Measurements from ENCODE around the gene MAB21L4.

MAB21L4 gene

DNA sequence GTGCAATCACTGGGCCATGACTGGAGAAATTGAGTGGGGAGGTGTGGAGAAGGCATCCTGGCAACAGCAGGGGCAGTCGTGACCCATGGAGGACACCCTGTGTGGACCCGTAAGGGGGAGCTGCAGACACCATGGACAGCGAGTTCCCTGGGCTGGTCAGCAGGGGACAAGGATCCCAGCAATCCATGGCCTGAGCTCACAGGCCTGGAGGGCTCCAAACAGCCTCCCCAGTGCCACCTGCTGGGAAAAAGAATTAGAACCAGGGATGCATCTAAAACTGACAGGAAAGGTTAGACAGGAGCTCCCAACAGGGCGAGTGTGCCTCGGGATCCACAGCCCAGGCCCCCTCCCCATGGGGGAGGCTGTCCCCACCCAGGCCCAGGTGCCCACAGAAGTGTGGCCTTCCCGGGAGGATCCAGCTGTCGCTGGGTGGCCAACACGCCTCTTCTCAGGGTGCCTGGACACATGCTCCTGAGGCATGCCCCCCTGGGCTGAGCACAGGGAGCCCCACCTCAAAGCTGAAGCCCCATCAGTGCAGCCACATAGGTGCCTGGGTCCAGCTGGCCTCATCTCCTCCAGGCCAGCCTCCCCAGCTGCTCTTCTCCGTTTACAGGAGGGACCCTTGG, 55.4 kb downstream of the MAB21L4 start:
- no peak overlapping the region for H3K27ac ChIP-seq (ENCODE audit: low read length, poor library complexity, severe bottlenecking)
- H2BK12ac ChIP-seq (ENCODE audit: low read length in 2 of 2): no peak overlapping the region
- no peaks in the 10 kb centered on the region for H3K36me3 ChIP-seq (ENCODE audit: control insufficient read depth in 1 of 2, insufficient read depth in 2 of 2, low read depth in 1 of 2, low read length in 2 of 2)
- peaks cover 2% of the 10 kb centered on the region for H3K4me1 ChIP-seq (ENCODE audit: control insufficient read depth, insufficient read depth, low read depth, low read length)
- H3K9me3 ChIP-seq (ENCODE audit: control insufficient read depth, low read length): peaks cover 7% of the 10 kb centered on the region
- H4K91ac ChIP-seq (ENCODE audit: low read length): no peak overlapping the region
- H3K18ac ChIP-seq (ENCODE audit: low read depth in 1 of 2, low read length in 2 of 2): no peak overlapping the region
- H2AFZ ChIP-seq (ENCODE audit: low read depth, low read length): no peak overlapping the region
- H4K8ac ChIP-seq (ENCODE audit: low read length): no peak overlapping the region
- H2BK5ac ChIP-seq (ENCODE audit: low read depth, low read length, poor library complexity, severe bottlenecking): no peak overlapping the region
- H2BK120ac ChIP-seq (ENCODE audit: low read depth, low read length): no peak overlapping the region
- H3K79me1 ChIP-seq (replicated peaks; ENCODE audit: low read length, poor library complexity, severe bottlenecking): no peaks in the 10 kb centered on the region
- H2AK5ac ChIP-seq (ENCODE audit: low read length, severe bottlenecking): no peak overlapping the region
- H3K9ac ChIP-seq (ENCODE audit: low read length): no peak overlapping the region
- no peak overlapping the region for H2BK15ac ChIP-seq (ENCODE audit: low read depth, poor library complexity, severe bottlenecking)
- WGBS: 39% methylated on average over 8 of the region's 9 CpGs
- DNase-seq: peak; percentile 79
- H3K14ac ChIP-seq (ENCODE audit: low read length in 2 of 2): no peak overlapping the region
- H3K4me3 ChIP-seq (ENCODE audit: insufficient read depth in 1 of 2, low read depth in 1 of 2, low read length in 2 of 2): no peak overlapping the region
- H3K4ac ChIP-seq (ENCODE audit: low read depth in 1 of 2, low read length in 2 of 2): no peak overlapping the region
- no peak overlapping the region for H3K4me2 ChIP-seq (ENCODE audit: low read length, poor library complexity, severe bottlenecking)
- H3K23ac ChIP-seq (ENCODE audit: low read length in 2 of 2): no peak overlapping the region
- H3K27me3 ChIP-seq (ENCODE audit: control insufficient read depth in 1 of 2, insufficient read depth in 1 of 2, low read length in 2 of 2): peaks cover 35 to 80% of the 10 kb centered on the region in 2 experiments

DNA sequence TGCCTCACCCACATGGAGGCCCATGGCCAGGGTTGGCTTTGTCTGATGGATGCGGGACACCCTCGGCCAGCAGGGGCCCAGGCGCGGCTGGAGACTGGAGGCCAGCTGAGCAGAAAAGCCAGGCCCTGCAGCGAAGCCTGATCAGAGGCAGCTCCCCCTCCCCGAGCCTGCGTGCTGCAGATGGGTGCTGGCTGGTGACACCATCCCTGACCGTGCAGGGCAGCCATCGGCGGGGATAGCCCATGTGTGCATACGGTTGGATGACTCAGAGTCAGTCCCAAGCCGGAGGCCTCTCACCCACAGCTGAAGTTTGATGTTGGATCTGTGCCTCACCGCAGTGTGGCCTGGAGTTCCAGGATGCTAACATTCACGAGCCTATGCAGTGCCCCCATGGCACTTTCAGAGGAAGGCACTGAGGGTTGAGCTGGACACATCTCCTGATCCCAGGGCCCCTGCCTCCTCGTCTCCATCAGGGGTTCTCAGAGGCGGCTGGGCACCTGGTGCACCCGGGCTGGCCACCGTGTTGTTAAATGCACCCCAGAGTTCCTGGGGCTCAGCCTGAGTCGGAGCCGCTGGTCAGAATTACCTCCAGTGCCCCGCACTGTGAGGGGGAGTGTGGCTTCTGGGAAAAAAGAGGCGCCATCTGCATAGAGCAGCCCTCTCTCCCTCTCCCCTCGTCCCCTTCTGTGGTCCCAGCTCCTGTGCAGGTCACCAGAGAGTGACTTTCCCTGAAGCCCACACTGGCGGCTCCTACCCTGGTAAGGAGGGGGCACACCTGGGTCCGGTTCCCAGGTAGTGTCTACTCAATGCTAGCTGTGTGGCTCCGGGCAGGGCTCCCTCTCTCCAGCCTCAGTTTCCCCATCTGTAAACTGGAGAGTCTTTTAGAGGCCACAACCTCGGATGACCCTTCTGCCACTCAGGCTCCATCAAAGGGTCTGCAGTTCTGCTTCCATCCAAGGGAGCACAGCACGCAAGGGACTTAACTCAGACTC, 56.5 kb downstream of the MAB21L4 start:
- Histone ChIP-seq H2BK15ac (ENCODE audit: low read depth, poor library complexity, severe bottlenecking) (no peak overlapping the region), H2BK12ac (ENCODE audit: low read length in 2 of 2) (no peak overlapping the region), H3K9ac (ENCODE audit: low read length) (no peak overlapping the region), H3K23ac (ENCODE audit: low read length in 2 of 2) (no peak overlapping the region), H3K27me3 (ENCODE audit: control insufficient read depth in 1 of 2, insufficient read depth in 1 of 2, low read length in 2 of 2) (peaks cover 41 to 82% of the 10 kb centered on the region in 2 experiments), H2AFZ (ENCODE audit: low read depth, low read length) (no peak overlapping the region), H3K18ac (ENCODE audit: low read depth in 1 of 2, low read length in 2 of 2) (no peak overlapping the region), H3K4ac (ENCODE audit: low read depth in 1 of 2, low read length in 2 of 2) (no peak overlapping the region), H3K14ac (ENCODE audit: low read length in 2 of 2) (no peak overlapping the region), H3K9me3 (ENCODE audit: control insufficient read depth, low read length) (peaks cover 3% of the 10 kb centered on the region), H3K27ac (ENCODE audit: low read length, poor library complexity, severe bottlenecking) (no peak overlapping the region), H4K8ac (ENCODE audit: low read length) (no peak overlapping the region), H3K4me3 (ENCODE audit: insufficient read depth in 1 of 2, low read depth in 1 of 2, low read length in 2 of 2) (no peak overlapping the region), H3K4me1 (ENCODE audit: control insufficient read depth, insufficient read depth, low read depth, low read length) (peaks cover 2% of the 10 kb centered on the region), H2BK5ac (ENCODE audit: low read depth, low read length, poor library complexity, severe bottlenecking) (no peak overlapping the region), H2BK120ac (ENCODE audit: low read depth, low read length) (no peak overlapping the region), H3K79me1 (replicated peaks; ENCODE audit: low read length, poor library complexity, severe bottlenecking) (no peaks in the 10 kb centered on the region), H2AK5ac (ENCODE audit: low read length, severe bottlenecking) (no peak overlapping the region), H3K36me3 (ENCODE audit: control insufficient read depth in 1 of 2, insufficient read depth in 2 of 2, low read depth in 1 of 2, low read length in 2 of 2) (no peaks in the 10 kb centered on the region), H3K4me2 (ENCODE audit: low read length, poor library complexity, severe bottlenecking) (no peak overlapping the region), H4K91ac (ENCODE audit: low read length) (no peak overlapping the region)
- no peak for DNase-seq
- WGBS: 86% methylated on average over 28 of the region's 28 CpGs

DNA sequence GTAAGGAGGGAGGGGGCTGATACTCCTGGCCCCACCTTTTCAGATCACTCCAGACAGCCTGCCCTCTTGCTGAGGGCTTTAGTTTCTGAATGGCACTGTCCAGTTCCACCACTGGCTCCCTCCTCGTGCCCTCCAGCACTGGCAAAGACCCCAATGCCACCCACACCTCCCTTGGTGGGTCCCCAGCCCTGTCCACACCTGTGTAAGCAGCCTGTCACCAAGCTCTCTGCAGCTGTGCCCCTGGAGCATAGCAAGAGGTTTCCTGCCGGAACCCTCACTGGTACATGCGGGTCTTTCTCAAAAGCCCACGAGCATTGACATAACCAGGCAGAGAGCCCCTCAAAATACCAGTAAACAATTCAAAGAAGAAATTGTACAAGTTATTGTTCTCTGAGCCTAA, 58.3 kb downstream of the MAB21L4 start:
- no peaks in the 10 kb centered on the region for H3K36me3 ChIP-seq (ENCODE audit: control insufficient read depth in 1 of 2, insufficient read depth in 2 of 2, low read depth in 1 of 2, low read length in 2 of 2)
- H3K23ac ChIP-seq (ENCODE audit: low read length in 2 of 2): no peak overlapping the region
- H2AFZ ChIP-seq (ENCODE audit: low read depth, low read length): no peak overlapping the region
- H3K4ac ChIP-seq (ENCODE audit: low read depth in 1 of 2, low read length in 2 of 2): no peak overlapping the region
- no peak overlapping the region for H2BK120ac ChIP-seq (ENCODE audit: low read depth, low read length)
- no peak overlapping the region for H4K8ac ChIP-seq (ENCODE audit: low read length)
- peaks cover 2% of the 10 kb centered on the region for H3K4me1 ChIP-seq (ENCODE audit: control insufficient read depth, insufficient read depth, low read depth, low read length)
- no peak overlapping the region for H3K14ac ChIP-seq (ENCODE audit: low read length in 2 of 2)
- no peak overlapping the region for H2BK5ac ChIP-seq (ENCODE audit: low read depth, low read length, poor library complexity, severe bottlenecking)
- H2BK12ac ChIP-seq (ENCODE audit: low read length in 2 of 2): no peak overlapping the region
- no peak overlapping the region for H3K9ac ChIP-seq (ENCODE audit: low read length)
- 68% methylated on average over 4 of the region's 4 CpGs for WGBS
- no peak overlapping the region for H3K4me3 ChIP-seq (ENCODE audit: insufficient read depth in 1 of 2, low read depth in 1 of 2, low read length in 2 of 2)
- H2AK5ac ChIP-seq (ENCODE audit: low read length, severe bottlenecking): no peak overlapping the region
- H4K91ac ChIP-seq (ENCODE audit: low read length): no peak overlapping the region
- peaks cover 37 to 89% of the 10 kb centered on the region in 2 experiments for H3K27me3 ChIP-seq (ENCODE audit: control insufficient read depth in 1 of 2, insufficient read depth in 1 of 2, low read length in 2 of 2)
- H3K4me2 ChIP-seq (ENCODE audit: low read length, poor library complexity, severe bottlenecking): no peak overlapping the region
- no peak overlapping the region for H3K27ac ChIP-seq (ENCODE audit: low read length, poor library complexity, severe bottlenecking)
- H3K9me3 ChIP-seq (ENCODE audit: control insufficient read depth, low read length): no peaks in the 10 kb centered on the region
- no peaks in the 10 kb centered on the region for H3K79me1 ChIP-seq (replicated peaks; ENCODE audit: low read length, poor library complexity, severe bottlenecking)
- DNase-seq: no peak
- H3K18ac ChIP-seq (ENCODE audit: low read depth in 1 of 2, low read length in 2 of 2): no peak overlapping the region
- no peak overlapping the region for H2BK15ac ChIP-seq (ENCODE audit: low read depth, poor library complexity, severe bottlenecking)

- H2BK5ac ChIP-seq (ENCODE audit: low read depth, low read length, poor library complexity, severe bottlenecking): no peak overlapping the region
- DNase-seq: no peak
- peaks cover 39 to 89% of the 10 kb centered on the region in 2 experiments for H3K27me3 ChIP-seq (ENCODE audit: control insufficient read depth in 1 of 2, insufficient read depth in 1 of 2, low read length in 2 of 2)
- H2BK12ac ChIP-seq (ENCODE audit: low read length in 2 of 2): no peak overlapping the region
- no peak overlapping the region for H3K18ac ChIP-seq (ENCODE audit: low read depth in 1 of 2, low read length in 2 of 2)
- H3K27ac ChIP-seq (ENCODE audit: low read length, poor library complexity, severe bottlenecking): no peak overlapping the region
- no peak overlapping the region for H4K8ac ChIP-seq (ENCODE audit: low read length)
- no peaks in the 10 kb centered on the region for H3K79me1 ChIP-seq (replicated peaks; ENCODE audit: low read length, poor library complexity, severe bottlenecking)
- H3K14ac ChIP-seq (ENCODE audit: low read length in 2 of 2): no peak overlapping the region
- peaks cover 6% of the 10 kb centered on the region for H3K4me1 ChIP-seq (ENCODE audit: control insufficient read depth, insufficient read depth, low read depth, low read length)
- H3K23ac ChIP-seq (ENCODE audit: low read length in 2 of 2): no peak overlapping the region
- no peak overlapping the region for H2BK15ac ChIP-seq (ENCODE audit: low read depth, poor library complexity, severe bottlenecking)
- H3K9ac ChIP-seq (ENCODE audit: low read length): no peak overlapping the region
- H2BK120ac ChIP-seq (ENCODE audit: low read depth, low read length): no peak overlapping the region
- H2AK5ac ChIP-seq (ENCODE audit: low read length, severe bottlenecking): no peak overlapping the region
- WGBS: 86% methylated on average over 17 of the region's 17 CpGs
- H4K91ac ChIP-seq (ENCODE audit: low read length): peak overlapping the region; percentile 7
- no peaks in the 10 kb centered on the region for H3K9me3 ChIP-seq (ENCODE audit: control insufficient read depth, low read length)
- peak overlapping the region in 1 of 2 experiments; percentile 23 for H3K4me3 ChIP-seq (ENCODE audit: insufficient read depth in 1 of 2, low read depth in 1 of 2, low read length in 2 of 2)
- no peaks in the 10 kb centered on the region for H3K36me3 ChIP-seq (ENCODE audit: control insufficient read depth in 1 of 2, insufficient read depth in 2 of 2, low read depth in 1 of 2, low read length in 2 of 2)
- no peak overlapping the region for H2AFZ ChIP-seq (ENCODE audit: low read depth, low read length)
- H3K4me2 ChIP-seq (ENCODE audit: low read length, poor library complexity, severe bottlenecking): no peak overlapping the region
- no peak overlapping the region for H3K4ac ChIP-seq (ENCODE audit: low read depth in 1 of 2, low read length in 2 of 2)
Measured at GRCh38 chr2:240836781-240837467, 59.0 kb downstream of the MAB21L4 start.
